A549 (cell line): ENCODE results near the gene RAD51B.

Experiments
- BHLHE40 ChIP-seq: IDR thresholded peaks from 2 replicates; pipeline ENCODE4 v1.6.1; 2012; ENCODE audit warnings: low read depth, low read length, inconsistent platforms
- CEBPB ChIP-seq, 2 experiments: fragments of >200 bp in 1 of 2; sonication (Bioruptor Twin) in 1 of 2; formaldehyde crosslinking in 1 of 2; IDR thresholded peaks; 2 replicates each; pipeline ENCODE4 v1.6.1; 2012 to 2016
- CHD4 ChIP-seq: fragments of 200-600 bp; sonication (generic); IDR thresholded peaks from 2 replicates; pipeline ENCODE4 v1.6.1; 2016; ENCODE audit warnings: antibody characterized with exemption, mild to moderate bottlenecking, borderline replicate concordance
- CTCF ChIP-seq: fragments of >200 bp; sonication (Bioruptor Twin); formaldehyde crosslinking; IDR thresholded peaks from 3 replicates; pipeline ENCODE4 v1.5.1; 2016
- PBX3 ChIP-seq: IDR thresholded peaks from 2 replicates; pipeline ENCODE4 v1.6.1; 2012
- PHF8 ChIP-seq: fragments of 200-600 bp; sonication (generic); IDR thresholded peaks from 2 replicates; pipeline ENCODE4 v1.6.1; 2016; ENCODE audit warnings: low read depth, mild to moderate bottlenecking, antibody characterized with exemption, moderate library complexity, borderline replicate concordance
- POLR2A ChIP-seq: IDR thresholded peaks from 2 replicates; pipeline ENCODE4 v1.6.1; 2012; ENCODE audit warnings: mild to moderate bottlenecking, low read length
- RARB ChIP-seq: fragments of 250-450 bp; sonication (Bioruptor Pico); IDR thresholded peaks from 2 replicates; pipeline ENCODE4 v1.8.0; 2021; ENCODE audit warnings: mild to moderate bottlenecking, moderate library complexity
- RCOR1 ChIP-seq: fragments of 150-350 bp; IDR thresholded peaks from 2 replicates; pipeline ENCODE4 v1.6.1; 2014; ENCODE audit warnings: antibody characterized with exemption, low read length, low read depth
- USF2 ChIP-seq: fragments of 450-650 bp; IDR thresholded peaks from 2 replicates; pipeline ENCODE4 v1.6.1; 2014; ENCODE audit warnings: antibody characterized with exemption

- TF ChIP-seq CTCF (no peak), RCOR1 (no peak), PHF8 (no peak), PBX3 (no peak), BHLHE40 (no peak), CEBPB (IDR thresholded peaks at IDR 0.05) (no peak), POLR2A (no peak), USF2 (no peak), RARB (no peak), CHD4 (no peak)
Observed at GRCh38 chr14:68085742-68086141, 266.2 kb downstream of the RAD51B start.
